Ramos (cell line): ENCODE data around the gene TET3.

Experiments used
- in situ Hi-C: fragments of 300-500 bp; cut with MboI; formaldehyde crosslinking; loops from one replicate; pipeline ENCODE4 v1.14.3; 2022; ENCODE audit warnings: low sequenced_read_pairs; ENCODE audit not compliant: unreplicated experiment

Gene TET3

DNA sequence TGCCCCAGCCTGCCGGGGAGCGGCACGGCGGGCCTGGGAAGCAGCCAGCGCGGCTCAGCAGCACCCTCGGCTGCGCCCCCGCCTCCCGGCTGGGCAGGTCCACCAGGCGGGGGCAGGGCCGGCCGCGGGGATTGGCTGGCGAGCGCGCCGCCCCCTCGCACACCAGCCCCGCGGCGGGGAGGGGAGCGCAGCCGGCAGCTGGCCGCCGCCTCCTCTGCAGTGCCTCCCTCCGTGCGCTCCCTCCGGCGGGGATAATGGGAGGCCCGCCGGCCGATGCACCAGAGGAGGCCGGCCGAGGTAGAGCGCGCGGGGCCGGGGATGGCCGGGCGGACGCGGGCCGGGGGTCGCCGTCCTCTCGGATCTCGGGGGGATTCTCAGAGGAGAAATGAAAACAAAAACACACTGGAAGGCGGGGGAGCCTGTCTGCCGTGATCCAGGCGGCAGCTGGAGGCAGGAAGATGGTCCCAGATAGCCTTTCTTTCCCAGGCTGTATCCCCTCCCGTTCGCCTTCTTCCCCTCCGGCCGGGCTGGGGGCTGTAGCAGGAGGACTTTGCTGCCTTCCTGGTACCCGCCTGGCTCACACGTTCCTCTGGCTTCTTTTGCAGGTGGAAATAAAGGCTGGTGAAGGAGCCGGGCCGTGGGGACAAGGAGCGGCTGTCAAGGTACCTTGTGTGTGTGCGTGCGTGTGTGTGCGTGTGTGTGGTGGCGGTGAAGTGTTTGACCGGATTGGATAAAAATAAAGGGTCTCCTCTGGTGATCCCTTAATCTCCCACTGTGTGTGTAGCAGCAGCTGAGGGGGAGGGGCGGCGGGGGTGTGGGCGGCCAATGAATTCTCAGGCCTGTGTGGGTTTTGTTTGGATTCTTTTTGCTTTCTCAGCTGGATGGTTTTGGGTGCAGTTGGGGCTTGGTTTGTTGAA lies 18.1 kb downstream of the TET3 start:
- in situ Hi-C loops = no loop called here

DNA sequence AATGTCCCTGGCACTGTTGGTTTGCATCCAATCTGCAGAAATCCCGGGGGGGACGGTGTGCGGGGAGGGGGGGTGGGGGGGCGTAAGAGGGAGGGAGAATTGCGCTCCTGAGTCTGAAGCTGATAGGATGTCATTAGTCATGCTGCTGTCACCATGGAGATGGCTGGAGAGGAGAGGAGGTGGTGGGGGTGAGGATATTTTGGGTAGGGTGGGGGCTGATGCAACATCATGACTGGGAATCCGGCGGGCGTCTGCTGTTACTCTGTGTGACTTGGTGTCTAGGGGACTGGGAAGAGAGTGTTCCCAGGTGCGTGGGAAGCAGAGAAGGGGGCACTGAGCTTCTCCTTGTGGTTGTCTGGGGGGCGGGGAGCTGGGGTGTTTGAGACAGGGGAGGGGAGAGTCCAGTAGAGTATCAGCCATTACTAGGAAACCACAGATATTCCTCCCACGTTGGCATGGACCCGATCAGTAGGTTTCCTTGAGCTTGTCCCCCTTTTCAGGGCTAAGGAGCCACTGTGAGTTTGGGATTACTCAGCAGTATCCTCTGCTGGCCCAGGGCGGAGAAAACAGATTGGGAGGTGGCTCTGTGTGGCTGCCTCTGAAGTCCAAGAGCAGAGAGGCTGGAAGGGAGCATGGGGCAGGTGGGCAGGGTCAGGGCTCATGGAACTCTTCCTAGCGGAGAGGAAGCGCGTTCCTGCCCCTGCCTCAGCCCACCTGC lies 18.9 kb downstream of the TET3 start:
- in situ Hi-C loops = no loop called here

DNA sequence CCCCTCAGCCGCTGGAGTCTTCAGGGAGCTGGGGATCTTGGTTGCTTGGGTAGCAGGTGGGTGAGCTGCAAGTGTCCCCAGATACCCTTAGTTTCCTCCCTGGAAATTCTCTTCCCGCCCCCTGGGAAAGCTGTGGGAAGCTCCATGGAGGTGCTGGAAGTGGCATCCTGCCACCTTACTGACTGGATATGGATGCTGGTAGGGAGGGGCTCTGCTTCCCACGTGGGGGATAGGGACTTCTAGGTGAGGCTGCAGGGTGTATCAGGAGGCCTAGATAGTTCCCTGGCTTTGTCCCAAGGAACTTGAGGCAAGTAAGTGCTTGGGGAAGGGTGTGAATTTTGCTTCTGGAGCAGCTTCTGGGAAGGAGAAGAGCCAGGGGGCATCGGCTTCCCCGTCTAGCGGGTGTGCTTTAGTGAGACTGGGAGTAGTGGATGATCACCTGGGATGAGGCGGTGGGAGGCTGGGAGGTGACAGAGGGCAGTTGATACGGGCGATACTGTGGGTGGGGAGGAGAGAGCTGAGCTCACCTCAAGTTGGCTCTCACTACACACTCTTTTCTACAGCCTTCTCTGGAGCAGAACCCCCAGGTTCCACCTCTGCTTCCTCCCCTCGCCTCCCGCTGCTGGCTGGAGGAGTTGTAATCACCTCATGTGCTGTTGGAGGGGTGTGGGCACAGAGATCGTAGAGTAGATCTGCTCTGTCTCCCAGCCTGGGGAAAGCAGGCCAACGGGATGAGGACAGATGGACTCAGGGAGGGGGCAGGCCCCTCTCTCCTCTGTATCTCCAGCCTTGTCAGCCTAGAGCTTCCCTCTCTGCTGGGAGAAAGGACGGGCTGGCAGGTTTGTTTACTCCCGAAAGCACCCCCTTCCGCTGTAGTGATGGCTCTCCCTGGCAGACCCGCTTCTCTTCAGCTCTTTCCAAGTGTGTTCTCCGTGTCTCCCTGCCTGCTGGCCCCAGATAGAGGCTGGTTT lies 19.8 kb downstream of the TET3 start:
- in situ Hi-C loops = no loop called here

DNA sequence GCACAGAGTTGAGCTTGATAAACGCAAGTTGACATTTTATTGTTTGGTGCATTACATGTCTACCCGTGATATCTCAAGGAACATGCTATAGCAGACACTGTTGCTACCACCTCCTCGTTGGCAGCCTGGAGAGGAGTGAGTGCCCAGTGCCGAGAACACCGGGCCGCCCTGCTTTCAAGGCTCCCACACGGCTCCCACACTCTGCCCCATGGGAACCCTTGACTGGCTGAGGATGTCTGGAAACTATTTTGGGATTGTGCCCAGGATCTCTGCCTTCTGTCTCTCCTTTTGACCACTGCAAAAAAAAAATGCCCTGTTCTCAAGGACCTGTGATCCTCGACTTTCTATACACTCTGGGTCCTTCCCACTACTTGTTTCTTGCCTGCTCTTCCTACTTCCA lies 21.1 kb downstream of the TET3 start:
- in situ Hi-C loops = no loop called here

DNA sequence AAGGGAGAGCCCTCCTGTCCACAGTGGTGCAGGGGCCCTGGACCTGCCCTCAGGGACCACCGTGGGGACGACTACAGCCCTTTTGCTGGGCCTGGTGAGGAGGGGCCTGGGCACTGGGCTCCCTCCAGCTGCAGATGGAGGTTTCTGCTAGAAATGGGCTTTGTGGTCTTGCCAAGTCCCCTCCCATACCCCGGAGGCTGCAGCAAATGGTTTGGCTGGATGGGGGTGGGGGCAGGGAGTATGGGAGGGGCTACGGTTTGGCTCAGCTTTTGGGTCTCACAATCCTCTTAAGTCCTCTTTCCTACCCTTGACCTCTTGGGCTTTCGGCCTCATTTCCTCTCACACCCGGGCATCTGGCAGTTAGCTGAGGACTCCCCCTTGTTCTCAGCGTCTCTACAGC lies 21.7 kb downstream of the TET3 start:
- in situ Hi-C loops = no loop called here

DNA sequence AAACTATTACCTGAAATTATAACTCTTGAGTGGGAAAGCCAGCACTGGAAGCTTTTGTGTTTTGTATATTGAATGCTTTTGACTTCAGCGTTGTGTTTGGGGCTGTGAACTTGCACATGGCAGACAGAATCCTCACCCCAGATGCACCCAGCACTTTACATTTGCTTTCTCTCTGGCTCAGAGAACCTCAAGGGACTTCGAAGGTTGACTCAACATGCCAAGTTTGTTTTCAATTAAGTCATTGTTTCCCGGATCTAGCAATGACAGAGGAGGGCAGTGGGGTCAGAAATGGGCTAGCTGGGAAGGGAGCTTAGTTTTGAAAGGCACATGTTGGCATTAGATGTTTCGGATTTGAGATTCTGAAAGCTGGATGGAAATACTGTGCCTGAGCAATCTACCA lies 22.4 kb downstream of the TET3 start:
- in situ Hi-C loops = no loop called here

DNA sequence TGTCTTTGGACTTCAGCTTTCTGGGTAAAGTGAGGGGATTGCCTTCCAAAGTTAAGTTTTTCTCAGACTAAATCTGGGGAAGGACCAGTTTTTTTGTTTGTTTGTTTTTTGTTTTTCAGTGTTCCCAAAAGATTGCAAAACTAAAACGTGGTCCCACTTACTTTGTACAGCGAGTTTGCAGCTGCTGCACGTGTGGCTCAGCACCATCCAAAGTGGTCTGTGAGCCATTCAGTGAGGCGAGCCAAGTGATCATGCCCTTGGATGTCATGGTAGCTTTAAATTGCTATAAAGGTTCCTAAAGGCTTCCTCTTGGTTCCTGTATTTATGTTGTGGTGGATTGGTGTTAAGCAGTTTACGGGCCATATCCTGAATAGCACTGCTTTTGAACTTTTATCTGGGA lies 23.0 kb downstream of the TET3 start:
- in situ Hi-C loops = no loop called here

DNA sequence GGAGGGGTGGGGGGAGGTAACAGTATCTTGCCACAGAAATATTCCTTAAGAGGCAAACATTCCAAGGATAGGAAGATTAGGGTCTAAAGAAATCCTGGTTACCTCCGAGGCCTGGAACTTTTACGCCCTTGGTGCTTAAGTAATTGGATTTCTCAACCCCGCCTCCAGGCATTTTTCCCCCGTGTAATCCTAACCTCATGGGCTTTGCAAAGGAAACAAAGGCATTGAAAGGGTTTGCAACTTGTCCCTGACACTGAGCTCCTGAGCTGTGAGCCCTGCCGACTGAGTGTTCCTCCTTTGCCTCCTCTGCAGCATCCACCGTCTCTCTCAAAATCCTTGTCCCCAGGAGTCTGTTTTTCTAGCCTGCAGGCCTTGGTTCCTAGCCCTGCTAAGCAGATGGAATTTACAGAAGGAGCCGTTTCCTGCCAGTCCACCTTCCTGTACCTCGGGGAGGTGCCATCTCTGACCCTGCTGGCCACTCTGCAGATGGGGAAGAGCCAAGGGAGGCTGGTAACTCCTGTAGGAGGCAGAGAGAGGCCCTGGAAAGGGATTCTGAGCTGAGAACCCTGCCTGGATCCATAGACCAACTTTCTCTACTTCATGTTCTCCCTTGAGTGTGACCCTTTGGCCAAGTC lies 24.2 kb downstream of the TET3 start:
- in situ Hi-C loops = no loop called here

DNA sequence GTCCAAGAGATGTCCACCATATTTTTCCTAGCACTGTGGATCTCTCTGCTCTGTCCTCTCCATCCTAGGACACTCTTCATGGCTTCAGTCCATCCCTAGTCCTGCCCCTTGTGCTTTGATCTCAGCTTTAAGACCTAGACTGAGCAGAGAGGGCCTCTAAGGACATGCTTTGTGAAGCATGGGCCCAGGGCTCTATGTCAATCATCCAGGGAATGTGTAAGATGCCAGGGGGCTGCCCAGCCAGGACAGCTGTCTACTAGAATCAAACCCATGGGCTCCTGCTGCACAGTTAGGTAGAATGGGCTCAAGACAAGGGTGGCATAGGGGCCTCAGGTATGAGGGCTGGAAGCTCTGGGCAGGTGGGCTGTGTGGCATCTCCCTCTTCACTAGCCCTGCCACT lies 24.9 kb downstream of the TET3 start:
- in situ Hi-C loops = no loop called here

DNA sequence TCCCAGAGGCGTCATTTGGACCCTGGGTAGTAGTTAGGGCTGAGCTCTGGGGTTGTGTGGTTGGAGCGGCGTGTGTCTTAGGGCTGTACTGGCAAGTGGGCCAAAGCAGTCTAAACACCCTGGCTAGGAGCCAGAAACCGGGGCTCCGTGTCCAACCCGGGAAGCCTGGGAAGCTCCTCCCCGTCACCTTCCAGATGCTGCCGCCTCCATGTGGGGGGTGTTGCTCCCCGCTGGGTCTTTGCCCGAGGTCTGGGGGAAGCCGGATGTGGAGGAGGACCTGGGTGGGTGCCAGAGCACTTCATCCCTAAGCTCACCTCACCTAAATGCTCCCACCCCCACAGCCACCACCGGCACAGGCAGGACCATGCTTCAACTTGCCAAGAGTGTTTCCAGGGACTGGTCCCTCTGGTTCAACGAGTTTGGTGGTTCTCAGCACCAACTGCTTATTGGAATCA lies 25.4 kb downstream of the TET3 start:
- in situ Hi-C loops = no loop called here

DNA sequence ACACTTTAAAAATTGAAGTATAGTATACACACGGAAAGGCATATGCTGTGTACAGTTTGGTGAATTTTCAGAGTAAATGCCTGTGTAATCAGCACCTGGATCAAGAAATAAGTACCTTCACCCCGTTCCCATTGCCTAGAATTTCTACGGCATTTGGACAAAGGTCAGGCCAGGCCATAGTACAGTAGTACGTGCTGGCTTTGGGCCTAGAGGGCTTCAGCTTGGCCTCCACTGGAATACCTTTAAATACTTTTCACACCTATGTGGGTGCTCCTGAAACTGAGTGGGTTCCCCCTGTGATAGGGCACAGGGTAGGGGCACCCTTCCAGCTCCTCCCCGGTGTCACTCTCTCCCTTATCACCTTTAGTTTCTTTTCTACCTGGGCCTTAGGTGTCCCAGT lies 26.5 kb downstream of the TET3 start:
- in situ Hi-C loops = no loop called here

DNA sequence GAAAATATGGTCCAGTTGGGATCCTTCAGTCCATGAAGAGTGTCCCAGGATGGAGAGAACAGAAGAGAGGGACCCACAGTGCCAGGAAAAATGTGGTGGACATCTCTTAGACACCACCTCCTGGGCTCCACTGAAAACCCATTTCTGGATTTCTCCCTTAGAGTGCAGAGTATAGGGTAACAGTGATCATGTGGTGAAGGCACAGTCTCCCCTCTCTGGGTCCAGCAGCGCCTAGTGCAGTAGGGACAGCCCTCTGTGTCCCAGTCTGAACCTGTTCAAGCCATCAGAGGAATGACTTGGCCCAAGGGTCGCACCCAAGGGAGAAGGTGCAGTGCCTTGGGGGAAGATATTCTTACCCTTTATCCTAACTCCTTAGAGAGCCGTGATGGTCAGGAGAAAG lies 30.1 kb downstream of the TET3 start:
- in situ Hi-C loops = no loop called here

DNA sequence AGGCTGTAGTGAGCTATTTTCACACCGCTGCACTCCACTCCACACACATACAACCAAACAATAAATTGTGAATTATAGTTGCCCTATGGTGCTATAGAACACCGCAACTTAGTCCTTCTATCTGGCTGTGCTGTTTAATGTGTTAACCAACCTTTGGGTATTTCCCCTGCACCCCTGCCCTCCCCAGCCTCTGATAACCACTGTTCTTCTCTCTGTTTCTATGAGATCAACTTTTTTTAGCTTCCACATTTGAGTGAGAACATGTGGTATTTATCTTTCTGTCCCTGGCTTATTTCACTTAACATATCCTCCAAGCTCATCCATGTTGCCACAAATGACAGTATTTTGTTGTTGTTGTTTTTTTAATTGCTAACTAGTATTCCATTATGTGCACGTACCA lies 32.5 kb downstream of the TET3 start:
- in situ Hi-C loops = no loop called here

DNA sequence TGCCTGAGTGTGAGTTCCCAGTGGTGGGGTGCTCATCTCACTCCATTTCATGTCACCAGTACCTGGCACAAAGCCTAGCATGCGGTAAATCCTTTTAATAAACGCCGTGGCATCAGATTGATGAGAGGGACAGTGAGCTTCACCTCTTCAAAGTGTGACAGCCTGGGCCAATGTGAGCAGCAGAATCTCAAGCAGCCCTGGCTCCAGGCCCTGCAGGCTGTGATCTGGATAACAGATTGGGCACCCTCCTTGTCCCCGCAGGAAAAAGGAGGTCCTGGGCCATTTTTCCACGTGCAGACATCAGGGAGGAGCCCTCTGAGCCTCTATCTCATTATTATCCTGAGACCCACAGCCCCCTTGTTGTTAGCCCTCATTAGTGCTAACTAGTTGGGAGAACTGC lies 34.8 kb downstream of the TET3 start:
- in situ Hi-C loops = no loop called here

DNA sequence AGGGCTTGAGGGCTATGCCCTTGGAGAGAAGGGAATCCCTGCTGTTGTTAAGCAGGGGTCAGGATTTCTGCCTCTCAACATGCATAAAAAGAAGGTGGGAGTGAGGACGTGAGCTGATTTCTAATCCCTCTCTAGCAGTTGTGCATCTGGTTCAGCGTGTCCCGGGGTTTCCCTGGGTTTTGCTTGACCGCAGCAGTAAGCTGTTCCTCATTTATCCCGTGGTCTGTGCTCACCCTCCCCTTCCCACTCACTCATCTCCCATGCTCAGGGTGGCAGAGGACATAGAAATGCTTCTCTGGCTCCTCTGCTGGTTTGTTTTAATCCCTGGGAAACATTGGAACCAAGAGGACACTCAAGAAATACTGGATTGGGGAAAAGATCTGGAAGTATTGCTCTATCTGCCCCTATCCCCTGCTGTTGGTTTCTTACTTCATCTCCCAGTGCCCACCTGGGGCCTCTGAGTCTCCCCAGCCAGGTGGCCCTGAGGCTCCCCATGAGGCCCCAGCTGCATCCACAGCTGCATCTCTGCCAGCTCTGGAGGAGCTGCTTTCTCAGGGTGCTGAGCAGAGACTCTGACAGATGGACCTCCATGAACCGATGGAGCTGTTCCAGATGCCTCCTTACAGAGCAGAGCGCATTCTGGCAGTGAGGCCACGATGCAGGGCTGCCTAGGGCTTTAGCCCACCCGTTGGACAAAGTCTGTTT lies 36.1 kb downstream of the TET3 start:
- in situ Hi-C loops = no loop called here

DNA sequence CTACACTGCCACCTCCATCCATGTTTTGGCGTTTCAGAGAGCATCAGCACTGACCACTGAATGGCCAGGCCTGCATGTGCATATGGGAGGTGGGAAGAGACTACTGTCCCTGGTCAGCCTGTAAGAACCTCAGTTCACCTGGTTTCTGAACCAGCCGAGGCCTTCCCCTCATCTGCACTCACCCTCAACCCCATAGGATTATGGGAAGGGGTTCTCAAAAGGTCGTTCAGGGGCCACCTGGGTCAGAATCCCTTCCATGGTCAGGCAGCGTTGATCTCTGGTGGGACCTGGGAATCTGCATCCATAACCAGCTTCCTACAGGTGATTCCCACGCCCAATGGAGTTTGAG lies 36.7 kb downstream of the TET3 start:
- in situ Hi-C loops = no loop called here

DNA sequence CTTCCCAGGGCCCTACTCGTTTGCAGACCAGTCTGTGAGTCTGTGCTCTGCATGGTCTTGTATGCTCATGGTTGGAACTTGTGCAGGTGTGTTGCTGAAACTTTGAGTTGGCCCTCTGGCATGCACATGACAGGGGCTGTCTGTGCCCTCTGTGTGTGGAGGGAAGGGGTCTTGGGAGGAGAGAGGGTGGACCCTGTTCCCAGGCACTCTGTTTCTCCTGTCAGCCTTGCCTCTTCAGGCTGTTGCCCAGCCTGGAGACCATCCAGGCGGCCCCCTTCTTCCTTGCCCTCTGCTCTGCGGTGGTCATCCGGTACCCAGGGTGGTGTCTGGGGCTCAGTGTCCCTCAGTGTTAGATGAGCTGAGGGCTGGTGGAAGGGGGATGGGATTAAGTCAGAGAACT lies 39.5 kb downstream of the TET3 start:
- in situ Hi-C loops = no loop called here

DNA sequence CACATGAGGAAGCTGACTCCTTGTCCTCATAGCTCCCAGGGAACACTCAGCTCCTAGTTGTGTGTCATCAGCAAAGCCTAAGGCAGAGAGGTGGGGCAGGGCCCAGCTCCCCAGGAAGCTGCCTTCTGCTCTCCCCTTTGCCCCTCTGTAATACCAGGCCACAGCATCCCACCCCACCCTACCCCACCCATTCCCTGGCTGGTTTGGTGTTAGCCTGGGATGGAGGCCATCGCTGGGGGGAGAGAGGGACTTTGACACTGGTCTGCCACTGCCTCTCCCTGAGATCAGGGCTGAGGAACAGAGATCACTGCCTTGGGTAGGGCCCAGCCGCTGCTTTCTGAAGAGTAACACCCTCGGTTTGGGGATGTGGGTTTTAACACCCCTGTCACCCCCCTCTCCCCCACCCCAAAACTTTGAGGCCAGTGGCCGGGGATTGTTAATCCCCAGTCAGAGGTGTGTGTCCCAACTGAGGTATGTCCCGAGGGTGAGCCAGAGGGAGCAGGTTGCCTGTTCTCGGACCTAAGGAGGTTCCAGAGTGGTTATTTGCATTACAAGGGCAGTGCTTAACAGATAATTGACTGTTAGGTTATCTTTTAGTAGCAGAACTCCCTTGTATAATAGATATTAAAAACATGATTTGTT lies 41.4 kb downstream of the TET3 start:
- in situ Hi-C loops = no loop called here

DNA sequence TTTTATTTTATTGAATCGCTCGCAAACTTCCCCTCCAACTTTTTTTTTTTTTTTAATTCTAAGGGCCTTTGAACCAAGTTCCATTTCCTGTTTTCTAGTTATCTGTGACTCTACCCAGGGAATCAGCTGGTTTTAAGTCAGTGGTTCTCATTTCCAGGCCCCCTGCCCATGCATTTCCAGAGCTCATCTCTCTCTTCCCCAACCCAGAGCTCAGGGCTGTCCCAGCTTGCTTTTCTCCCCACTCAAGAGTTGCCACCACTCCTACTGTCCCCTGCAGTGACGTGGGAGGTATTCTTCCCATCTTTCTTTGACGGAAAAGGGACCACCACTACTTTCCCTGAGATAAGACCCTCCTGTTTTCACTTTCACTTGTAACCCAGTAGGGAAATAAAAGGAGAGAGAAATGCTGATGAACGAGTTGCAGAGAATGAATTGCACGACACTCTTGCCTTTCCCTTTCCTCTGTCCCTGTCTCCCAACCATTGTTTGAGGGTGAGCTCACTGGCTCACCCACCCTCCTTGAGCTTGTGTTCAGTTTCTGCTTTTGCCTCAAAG lies 42.1 kb downstream of the TET3 start:
- in situ Hi-C loops = no loop called here
